GM21825 (cell line): ENCODE measurements around the gene MYOCOS.
"Not testable (repeated sequence)": the region's sequence is repeated elsewhere in the genome, so short reads cannot be mapped to it uniquely, and the experiment has no call there.

Experiments used
- ATAC-seq: cut with Tn5 transposase; IDR thresholded peaks from one replicate; pipeline ENCODE4 v1.9.1; 2021; ENCODE audit warnings: mild to moderate bottlenecking, moderate library complexity; ENCODE audit not compliant: unreplicated experiment

MYOCOS gene

GRCh38 chr1:171656206-171656605 lies 34.2 kb downstream of the MYOCOS start:
- not testable (repeated sequence) for ATAC-seq

- ATAC-seq, result no peak
These were observed 39.1 kb downstream of the MYOCOS start for GRCh38 chr1:171661076-171661650.

DNA sequence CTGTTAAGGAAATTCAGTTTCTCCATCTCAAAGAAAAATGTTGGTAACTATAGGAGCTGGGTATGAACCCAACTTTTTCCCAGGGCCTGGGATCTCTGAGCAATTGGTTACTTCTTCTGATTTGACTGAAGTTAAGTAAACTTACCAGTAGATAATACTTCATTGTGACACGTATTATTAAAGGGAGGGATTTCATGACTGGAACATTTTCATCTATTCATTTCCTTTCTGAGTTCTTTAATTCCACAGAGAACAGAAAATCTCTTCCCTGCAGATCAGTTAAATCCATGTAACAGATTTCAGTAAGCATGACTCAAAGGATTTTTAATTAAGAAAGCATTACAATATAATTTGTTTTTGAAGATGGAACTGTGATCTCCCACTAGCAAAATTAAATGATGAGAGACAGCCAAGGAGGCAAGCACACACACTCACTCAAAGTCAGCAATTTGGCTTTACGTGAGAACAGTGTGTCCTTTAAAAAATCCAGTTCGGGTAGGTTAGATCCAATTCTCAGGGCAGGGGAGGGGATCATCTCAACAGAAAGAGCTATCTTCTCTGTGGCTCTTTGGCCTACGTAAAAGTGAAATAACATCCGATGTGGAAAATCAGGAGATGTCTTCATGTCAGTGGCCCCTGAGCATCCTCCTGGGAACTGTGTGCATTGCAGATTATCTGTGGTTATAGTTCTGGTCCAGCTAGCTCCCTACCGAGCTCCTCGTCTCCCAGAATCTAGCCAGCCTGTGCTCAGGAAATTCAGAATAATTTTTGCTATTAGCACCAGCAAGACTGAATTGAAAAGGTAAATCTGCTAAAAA lies 41.2 kb downstream of the MYOCOS start:
- ATAC-seq, result no peak

- no peak for ATAC-seq
These were observed 42.0 kb downstream of the MYOCOS start for GRCh38 chr1:171663854-171664575.

- ATAC-seq, result no peak
These were observed 42.9 kb downstream of the MYOCOS start for GRCh38 chr1:171664976-171665375.

GRCh38 chr1:171666114-171666769 lies 44.2 kb downstream of the MYOCOS start:
- ATAC-seq, result no peak

- no peak for ATAC-seq
These were observed 46.3 kb downstream of the MYOCOS start for GRCh38 chr1:171668372-171668771.

GRCh38 chr1:171670739-171671138 lies 48.7 kb downstream of the MYOCOS start:
- ATAC-seq, result no peak

DNA sequence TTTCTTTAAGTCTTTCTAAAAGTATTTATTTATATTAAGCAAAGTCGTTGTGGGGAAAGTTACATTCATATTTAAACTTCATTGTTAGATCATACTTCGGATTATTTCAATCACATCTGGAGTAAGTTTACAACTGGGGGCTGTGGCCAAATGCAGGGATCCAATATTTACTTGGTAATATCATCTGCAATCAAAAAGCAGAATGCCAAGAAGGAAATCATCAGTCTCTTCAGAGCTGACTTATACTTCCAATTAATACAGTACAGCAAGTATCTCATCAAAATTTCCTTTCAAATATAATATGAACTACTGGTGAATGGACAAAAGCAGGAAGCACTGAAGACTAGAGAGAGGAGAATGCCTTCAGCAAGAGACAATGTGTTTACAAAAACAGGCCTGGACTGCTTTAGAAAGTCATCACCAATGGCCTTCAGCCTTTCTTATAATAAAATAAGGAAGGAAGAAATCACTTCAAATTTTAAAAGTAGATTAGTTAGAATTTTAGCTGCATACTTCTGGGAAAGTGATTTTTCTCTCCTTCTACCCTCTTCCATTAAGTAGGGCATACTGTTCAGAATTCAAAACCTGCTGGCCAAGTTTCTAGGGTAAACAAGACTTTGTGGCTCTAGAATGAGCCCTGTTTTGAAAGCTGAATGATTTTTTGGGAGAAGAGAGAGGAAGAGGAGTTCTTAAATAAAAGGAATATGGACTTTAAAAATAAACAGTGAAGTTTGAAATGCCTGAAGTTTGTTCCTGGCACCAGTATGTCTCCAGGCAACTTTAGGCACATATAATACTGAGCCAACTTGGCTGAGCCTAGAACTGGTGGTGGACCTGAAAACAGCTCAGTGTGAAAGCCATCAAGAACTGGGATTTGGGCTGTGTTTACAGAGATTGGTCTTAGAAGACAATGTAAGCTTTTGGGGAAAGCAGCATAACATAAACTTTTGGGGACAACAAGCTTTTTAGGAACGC lies 52.7 kb downstream of the MYOCOS start:
- no peak for ATAC-seq
